GM12875 (cell line): ENCODE measurements around the gene TBX5.

Experiments
- H3K4me3 ChIP-seq: one replicate; pipeline ENCODE4 v1.5.1; 2011; ENCODE audit warnings: low read depth, low read length, control low read depth
- CTCF ChIP-seq: IDR thresholded peaks from 2 replicates; pipeline ENCODE4 v1.5.1; 2011; ENCODE audit warnings: low read depth, mild to moderate bottlenecking, control low read depth, inconsistent platforms, low read length, moderate library complexity, borderline replicate concordance; ENCODE audit not compliant: insufficient read depth

The TBX5 gene

DNA sequence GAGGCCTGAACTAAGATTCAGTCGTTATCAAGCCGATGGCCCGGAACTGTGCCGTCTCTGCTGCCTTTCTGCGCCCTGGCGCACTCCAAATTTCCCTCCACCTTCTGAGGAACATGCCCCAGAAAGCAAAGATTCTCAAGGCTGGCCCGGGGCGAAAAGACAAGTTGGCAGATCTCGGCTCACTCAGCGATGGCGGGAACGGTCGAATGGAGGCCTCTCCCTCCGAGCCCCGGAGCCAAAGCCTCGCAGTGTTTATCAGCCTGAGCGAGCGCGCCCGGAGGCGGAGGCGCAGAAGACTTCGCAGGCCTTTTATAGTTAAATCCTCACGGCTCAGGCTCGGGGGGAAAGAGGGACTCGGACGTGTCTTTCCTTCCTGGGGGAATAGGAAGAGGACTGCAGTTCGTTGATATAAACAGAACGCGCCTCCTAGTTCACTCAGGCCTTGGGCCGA lies 5.6 kb downstream of the TBX5 start:
- TF ChIP-seq CTCF, result no peak
- no peak overlapping the region for H3K4me3 ChIP-seq

GRCh38 chr12:114399664-114400211 lies 6.2 kb downstream of the TBX5 start:
- no peak overlapping the region for H3K4me3 ChIP-seq
- no peak for TF ChIP-seq CTCF

DNA sequence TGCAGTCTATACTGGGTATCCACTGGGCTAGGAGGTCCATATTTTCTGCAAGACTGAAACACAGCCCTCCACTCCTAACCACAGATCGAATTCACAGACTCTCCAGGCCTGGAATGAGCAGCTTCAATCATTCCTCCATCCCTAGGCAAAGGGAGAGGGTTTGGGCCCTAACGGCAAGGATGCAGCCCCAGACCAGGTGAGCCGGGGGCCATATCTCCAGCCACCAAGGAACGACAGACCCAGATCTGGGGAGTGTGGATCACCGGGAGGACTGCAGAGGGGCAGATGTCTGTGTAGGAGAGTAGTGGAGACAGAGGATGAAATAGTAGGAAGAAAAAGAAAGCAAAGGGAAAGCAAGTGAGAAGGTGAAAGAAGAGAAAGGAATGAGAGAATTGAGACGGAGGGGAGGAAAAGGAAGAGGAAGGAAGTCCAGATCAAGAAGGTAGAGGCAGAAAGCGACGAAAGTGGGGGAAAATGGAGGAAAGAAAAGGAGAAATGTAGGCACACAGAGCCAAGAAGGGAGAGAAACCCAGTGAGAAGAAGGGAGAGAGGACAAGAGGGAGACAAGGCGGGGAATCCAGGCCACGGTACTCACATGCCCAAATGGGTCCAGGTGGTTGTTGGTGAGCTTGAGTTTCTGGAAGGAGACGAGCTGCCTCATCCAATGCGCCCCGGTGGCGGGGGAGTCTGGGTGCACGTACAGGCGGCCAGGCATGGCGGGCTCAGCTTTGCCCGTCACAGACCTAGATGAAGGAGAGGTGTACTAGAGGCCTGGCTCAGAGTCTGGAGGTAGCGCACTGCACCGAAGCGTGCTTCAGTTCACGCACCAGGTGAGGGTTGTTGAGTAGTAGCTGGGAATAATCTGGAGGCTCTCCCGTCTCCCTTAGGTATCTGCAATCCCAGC lies 7.7 kb downstream of the TBX5 start:
- no peak overlapping the region for H3K4me3 ChIP-seq
- no peak for TF ChIP-seq CTCF

DNA sequence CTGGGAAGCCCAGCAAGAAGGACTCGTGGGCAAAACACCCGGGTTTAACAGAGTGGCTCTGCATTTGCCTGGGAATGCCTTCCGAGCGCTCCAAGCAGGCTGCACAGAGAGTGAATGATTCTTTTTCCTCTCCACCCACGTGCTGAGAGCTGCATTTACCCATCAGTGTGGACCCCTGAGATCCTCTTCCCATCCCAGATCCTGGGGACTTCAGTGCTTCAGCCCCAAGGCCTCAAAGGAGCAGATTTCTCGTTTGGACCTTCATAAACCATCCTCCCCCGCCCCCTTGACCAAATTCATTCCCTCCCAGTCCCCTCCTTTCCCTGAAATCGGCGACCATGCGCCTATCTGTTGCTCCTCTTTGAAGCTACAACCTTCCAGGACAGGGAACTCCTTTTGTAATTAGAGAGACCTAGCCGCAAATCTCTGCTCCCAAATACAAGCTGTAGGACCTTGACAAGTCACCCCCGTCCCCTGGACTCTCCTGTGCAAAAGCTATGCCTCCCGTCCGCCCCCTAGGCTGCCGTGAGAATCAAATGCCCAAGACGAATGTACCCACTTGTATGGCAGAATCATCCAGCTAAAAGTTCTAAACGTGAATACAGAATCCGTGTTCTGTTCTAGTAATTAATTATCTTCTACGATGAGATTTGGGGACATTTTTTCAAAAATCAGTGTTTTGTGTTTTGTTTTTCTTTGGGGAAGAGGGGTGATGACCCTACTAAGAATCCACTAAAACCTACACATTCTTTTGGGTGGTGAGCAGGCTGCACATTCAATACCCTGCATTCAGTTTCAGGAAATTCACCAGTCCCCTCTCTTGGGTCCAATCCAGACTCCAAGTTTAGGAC lies 8.8 kb downstream of the TBX5 start:
- no peak overlapping the region for H3K4me3 ChIP-seq
- TF ChIP-seq CTCF, result no peak

GRCh38 chr12:114396153-114396868 lies 9.6 kb downstream of the TBX5 start:
- TF ChIP-seq CTCF, result no peak
- no peak overlapping the region for H3K4me3 ChIP-seq

- no peak overlapping the region for H3K4me3 ChIP-seq
- no peak for TF ChIP-seq CTCF
These were observed 10.2 kb downstream of the TBX5 start for GRCh38 chr12:114395755-114396152.
